ENCODE data around the gene CHD1L. TPM values are rescaled to one million over a fixed set of nuclear protein-coding genes. Genes with fewer than 3 reads are reported as not detected.
"Not testable (repeated sequence)": the region's sequence is repeated elsewhere in the genome, so short reads cannot be mapped to it uniquely, and the experiment has no call there.

The CHD1L gene
- total RNA-seq = 27.7 TPM
- polyA plus RNA-seq (ENCODE audit: insufficient read depth, low read depth, low replicate concordance) = 15.2 TPM
- long read RNA-seq, donor 1, transcript CHD1L-202 (23 exons, 2,967 nt) = major isoform, 5 of 11 reads
- long read RNA-seq, donor 1, partial matches to known transcripts = 5 of 11 reads
- long read RNA-seq, donor 1, other reads (novel, unspliced or antisense) = 0 of 11 reads
- long read RNA-seq, donor 2, partial matches to known transcripts = 6 of 11 reads
- long read RNA-seq, donor 2, other reads (novel, unspliced or antisense) = 0 of 11 reads
- long read RNA-seq, donor 3, partial matches to known transcripts = 7 of 8 reads
- long read RNA-seq, donor 3, other reads (novel, unspliced or antisense) = 0 of 8 reads
- long read RNA-seq, donor 4, partial matches to known transcripts = 0 of 5 reads
- long read RNA-seq, donor 4, other reads (novel, unspliced or antisense) = 0 of 5 reads
- long read RNA-seq, donor 5, partial matches to known transcripts = 0 of 1 reads
- long read RNA-seq, donor 5, other reads (novel, unspliced or antisense) = 0 of 1 reads
- long read RNA-seq, donor 6, partial matches to known transcripts = 0 of 2 reads
- long read RNA-seq, donor 6, other reads (novel, unspliced or antisense) = 0 of 2 reads
- long read RNA-seq, donor 7, transcript CHD1L-202 (23 exons, 2,967 nt) = major isoform, 25 of 44 reads
- long read RNA-seq, donor 7, partial matches to known transcripts = 8 of 44 reads
- long read RNA-seq, donor 7, other reads (novel, unspliced or antisense) = 10 of 44 reads
- long read RNA-seq, donor 8, partial matches to known transcripts = 5 of 6 reads
- long read RNA-seq, donor 8, other reads (novel, unspliced or antisense) = 0 of 6 reads
- long read RNA-seq, donor 9, partial matches to known transcripts = 0 of 1 reads
- long read RNA-seq, donor 9, other reads (novel, unspliced or antisense) = 0 of 1 reads
- long read RNA-seq, donor 10 = 0 reads

DNA sequence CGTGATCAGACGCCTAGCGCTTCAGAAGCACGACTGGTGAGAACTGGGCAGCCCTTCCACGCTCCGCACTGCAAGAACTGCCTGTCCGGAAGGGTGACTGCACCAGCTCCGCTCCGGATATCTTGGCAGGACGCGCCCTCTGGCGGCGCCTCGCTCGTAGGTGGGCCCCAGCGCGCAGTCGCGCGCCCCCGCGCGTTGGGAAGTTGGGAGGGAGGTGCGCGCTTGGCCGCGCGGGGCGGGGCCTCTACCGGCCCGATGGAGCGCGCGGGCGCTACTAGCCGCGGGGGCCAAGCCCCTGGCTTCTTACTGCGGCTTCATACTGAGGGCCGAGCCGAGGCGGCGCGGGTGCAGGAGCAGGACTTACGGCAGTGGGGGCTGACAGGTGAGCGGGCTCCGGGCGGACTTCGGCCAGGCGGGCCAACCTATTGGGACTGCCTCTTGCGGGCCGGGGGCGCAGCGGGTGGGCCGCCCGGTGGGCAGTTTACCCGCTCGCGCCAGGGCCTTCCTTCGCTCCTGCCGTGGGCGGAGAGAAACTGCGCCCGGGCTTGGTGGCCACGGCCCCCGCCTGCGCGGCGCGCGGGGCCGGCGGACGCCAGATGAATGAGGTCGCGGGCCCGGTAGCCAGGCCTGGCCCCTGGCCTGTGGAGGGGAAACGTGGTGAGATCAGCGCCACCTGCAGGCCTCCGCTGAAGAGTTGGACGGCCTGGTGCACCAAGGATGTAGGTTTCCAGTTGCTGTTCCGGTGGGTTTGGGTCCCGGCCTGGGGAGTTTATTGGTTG is at the start of gene CHD1L:
TSS of gene CHD1L (plus strand) at position 236 of the 779 bp plus-strand sequence. CDS start at position 256, 20 bp downstream.
- intact Hi-C loops (cut with DNase I) = no loop called here

DNA sequence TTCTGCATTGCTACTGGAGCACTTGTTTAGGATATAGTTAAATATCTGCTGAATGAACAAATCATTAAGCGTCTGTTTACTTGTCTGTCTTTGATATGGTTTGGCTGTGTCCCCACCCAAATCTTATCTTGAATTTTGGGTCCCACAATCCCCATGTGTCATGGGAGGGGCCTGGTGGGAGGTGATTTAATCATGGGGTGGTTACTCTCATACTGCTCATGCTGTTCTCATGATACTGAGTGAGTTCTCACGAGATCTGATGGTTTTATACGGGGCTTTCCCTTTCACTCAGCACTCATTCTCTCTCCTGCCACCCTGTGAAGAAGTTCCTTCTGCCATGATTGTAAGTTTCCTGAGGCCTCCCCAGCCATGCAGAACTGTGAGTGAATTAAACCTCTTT is 45.2 kb upstream of the CHD1L start:
- DNase-seq; H3K27ac ChIP-seq (ENCODE audit: low read depth in 2 of 2, low read length in 2 of 2); FAIRE-seq; intact Hi-C loops (cut with DNase I); H3K9ac ChIP-seq (ENCODE audit: low read length in 3 of 3); H3K36me3 ChIP-seq (ENCODE audit: control insufficient read depth in 2 of 3, insufficient read depth in 3 of 3, low read length in 3 of 3); H3K4me3 ChIP-seq (ENCODE audit: low read length in 3 of 3); H3K27me3 ChIP-seq (ENCODE audit: control insufficient read depth, insufficient read depth, low read length); H3K4me1 ChIP-seq (ENCODE audit: control insufficient read depth in 2 of 3, insufficient read depth in 2 of 3, low read depth in 1 of 3, low read length in 3 of 3); H3K9me3 ChIP-seq (ENCODE audit: control insufficient read depth in 2 of 3, insufficient read depth in 1 of 3, low read length in 3 of 3): not testable (repeated sequence)

More for the DNA sequence above, at the start of gene CHD1L:
- peak within 1 kb of the TSS; percentile 72 to 90 (median 85) for H3K9ac ChIP-seq (ENCODE audit: low read length in 3 of 3)
- no peaks in the 10 kb centered on the region for H3K36me3 ChIP-seq (ENCODE audit: control insufficient read depth in 2 of 3, insufficient read depth in 3 of 3, low read length in 3 of 3)
- peak within 1 kb of the TSS; percentile 91 to 95 (median 92) for H3K4me3 ChIP-seq (ENCODE audit: low read length in 3 of 3)
- FAIRE-seq = no peak
- H3K4me1 ChIP-seq (ENCODE audit: control insufficient read depth in 2 of 3, insufficient read depth in 2 of 3, low read depth in 1 of 3, low read length in 3 of 3) = peaks cover 0 to 12% (median 4%) of the 10 kb centered on the region in 3 donors
- peak within 1 kb of the TSS; percentile 75 to 89 for H3K27ac ChIP-seq (ENCODE audit: low read depth in 2 of 2, low read length in 2 of 2)
- no peaks in the 10 kb centered on the region for H3K9me3 ChIP-seq (ENCODE audit: control insufficient read depth in 2 of 3, insufficient read depth in 1 of 3, low read length in 3 of 3)
- H3K27me3 ChIP-seq (ENCODE audit: control insufficient read depth, insufficient read depth, low read length) = no peaks in the 10 kb centered on the region
- TF ChIP-seq CTCF (IDR thresholded peaks at IDR 0.05; ENCODE audit: borderline replicate concordance, extremely low read depth, insufficient read depth) = peak; percentile 89
- peak; percentile 96 to 98 (median 98) for DNase-seq

- Histone ChIP-seq H3K9ac (ENCODE audit: low read length in 3 of 3) (no peak overlapping the region), H3K27ac (ENCODE audit: low read depth in 2 of 2, low read length in 2 of 2) (no peak overlapping the region), H3K4me1 (ENCODE audit: control insufficient read depth in 2 of 3, insufficient read depth in 2 of 3, low read depth in 1 of 3, low read length in 3 of 3) (no peaks in the 10 kb centered on the region), H3K27me3 (ENCODE audit: control insufficient read depth, insufficient read depth, low read length) (no peaks in the 10 kb centered on the region), H3K9me3 (ENCODE audit: control insufficient read depth in 2 of 3, insufficient read depth in 1 of 3, low read length in 3 of 3) (no peaks in the 10 kb centered on the region), H3K4me3 (ENCODE audit: low read length in 3 of 3) (no peak overlapping the region), H3K36me3 (ENCODE audit: control insufficient read depth in 2 of 3, insufficient read depth in 3 of 3, low read length in 3 of 3) (no peaks in the 10 kb centered on the region)
- no peak for FAIRE-seq
- intact Hi-C loops (cut with DNase I) = no loop called here
- TF ChIP-seq CTCF (IDR thresholded peaks at IDR 0.05; ENCODE audit: borderline replicate concordance, extremely low read depth, insufficient read depth) = no peak
- no peak for DNase-seq
Measured at GRCh38 chr1:147201276-147201675, 41.2 kb upstream of the CHD1L start.
